DND-41 (cell line): ENCODE measurements around the gene FOXA1.

Experiments
- CTCF ChIP-seq: IDR thresholded peaks from 2 replicates; pipeline ENCODE4 v1.5.1; 2012; ENCODE audit warnings: borderline replicate concordance, low read length, moderate library complexity, mild to moderate bottlenecking; ENCODE audit not compliant: poor library complexity, severe bottlenecking; ENCODE audit errors: extremely low read depth
- EZH2 ChIP-seq: IDR thresholded peaks from 3 replicates; pipeline ENCODE4 v1.6.1; 2012; ENCODE audit warnings: borderline replicate concordance, low read depth, mild to moderate bottlenecking, moderate library complexity, low read length, inconsistent platforms; ENCODE audit not compliant: severe bottlenecking

DNA sequence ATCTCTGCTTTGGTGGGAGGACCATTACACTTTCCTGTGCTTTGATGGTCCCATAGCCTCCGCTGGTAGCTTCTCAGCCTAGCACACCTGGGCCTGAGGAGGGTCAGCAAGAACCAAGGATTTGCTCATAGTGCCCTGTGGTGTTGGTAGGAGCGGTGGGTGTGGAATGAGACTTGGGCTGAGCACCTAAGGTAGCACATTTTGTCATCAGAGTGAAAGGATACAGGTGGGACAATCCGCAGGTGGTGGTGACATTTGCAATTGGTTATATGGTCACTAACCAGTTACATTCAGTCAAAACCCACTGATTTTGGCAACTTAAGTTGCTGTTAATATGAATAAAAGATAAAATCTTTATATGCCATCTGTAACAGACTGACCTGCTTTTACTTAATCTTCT lies 47.1 kb upstream of the FOXA1 start:
- TF ChIP-seq CTCF, result no peak
- no peak for TF ChIP-seq EZH2
